ENCODE results near the gene MAPT. TPM values are rescaled to one million over a fixed set of nuclear protein-coding genes. Genes with fewer than 3 reads are reported as not detected.
A peak's percentile ranks its signal among the peaks of the same experiment; 100 is the strongest.

MAPT gene
- total and polyA plus RNA-seq, 2 of the 13 experiments (the other 11 are each of a cell fraction or from before 2014, with no cell fraction given) = 2.1 to 2.8 TPM

- CTCF ChIA-PET (ENCODE audit: low intra/inter-chr PET ratio, low total read pairs) = no interaction called here
- intact Hi-C loops (cut with micrococcal nuclease; ENCODE audit: unreplicated experiment) = loop anchor here (10.0 kb wide), 1 partner anchor 48 kb away; no protein-coding TSS in a partner anchor
- H2AFZ ChIP-seq (ENCODE audit: low read length) = no peak overlapping the region
- TF ChIP-seq TOE1 (CRISPR knock-in tag; IDR thresholded peaks at IDR 0.05) (no peak), TBP (CRISPR knock-in tag; IDR thresholded peaks at IDR 0.05) (no peak), HNRNPLL (IDR thresholded peaks at IDR 0.05; ENCODE audit: low read depth, low read length, poor library complexity, severe bottlenecking) (peak; percentile 5), ZNF605 (CRISPR knock-in tag; IDR thresholded peaks at IDR 0.05) (no peak), FOXA1 (IDR thresholded peaks at IDR 0.05) (no peak), FOXA1 (CRISPR knock-in tag; IDR thresholded peaks at IDR 0.05) (no peak), ZNF687 (CRISPR knock-in tag; IDR thresholded peaks at IDR 0.05) (0 out of 2 replicates have a peak, but pooled peaks have one; percentile 8), TEF (CRISPR knock-in tag; IDR thresholded peaks at IDR 0.05) (no peak), ZNF724P (CRISPR knock-in tag; IDR thresholded peaks at IDR 0.05; ENCODE audit: borderline replicate concordance) (0 out of 2 replicates have a peak, but pooled peaks have one; percentile 25)
- TF ChIP-seq, protein P1, sequence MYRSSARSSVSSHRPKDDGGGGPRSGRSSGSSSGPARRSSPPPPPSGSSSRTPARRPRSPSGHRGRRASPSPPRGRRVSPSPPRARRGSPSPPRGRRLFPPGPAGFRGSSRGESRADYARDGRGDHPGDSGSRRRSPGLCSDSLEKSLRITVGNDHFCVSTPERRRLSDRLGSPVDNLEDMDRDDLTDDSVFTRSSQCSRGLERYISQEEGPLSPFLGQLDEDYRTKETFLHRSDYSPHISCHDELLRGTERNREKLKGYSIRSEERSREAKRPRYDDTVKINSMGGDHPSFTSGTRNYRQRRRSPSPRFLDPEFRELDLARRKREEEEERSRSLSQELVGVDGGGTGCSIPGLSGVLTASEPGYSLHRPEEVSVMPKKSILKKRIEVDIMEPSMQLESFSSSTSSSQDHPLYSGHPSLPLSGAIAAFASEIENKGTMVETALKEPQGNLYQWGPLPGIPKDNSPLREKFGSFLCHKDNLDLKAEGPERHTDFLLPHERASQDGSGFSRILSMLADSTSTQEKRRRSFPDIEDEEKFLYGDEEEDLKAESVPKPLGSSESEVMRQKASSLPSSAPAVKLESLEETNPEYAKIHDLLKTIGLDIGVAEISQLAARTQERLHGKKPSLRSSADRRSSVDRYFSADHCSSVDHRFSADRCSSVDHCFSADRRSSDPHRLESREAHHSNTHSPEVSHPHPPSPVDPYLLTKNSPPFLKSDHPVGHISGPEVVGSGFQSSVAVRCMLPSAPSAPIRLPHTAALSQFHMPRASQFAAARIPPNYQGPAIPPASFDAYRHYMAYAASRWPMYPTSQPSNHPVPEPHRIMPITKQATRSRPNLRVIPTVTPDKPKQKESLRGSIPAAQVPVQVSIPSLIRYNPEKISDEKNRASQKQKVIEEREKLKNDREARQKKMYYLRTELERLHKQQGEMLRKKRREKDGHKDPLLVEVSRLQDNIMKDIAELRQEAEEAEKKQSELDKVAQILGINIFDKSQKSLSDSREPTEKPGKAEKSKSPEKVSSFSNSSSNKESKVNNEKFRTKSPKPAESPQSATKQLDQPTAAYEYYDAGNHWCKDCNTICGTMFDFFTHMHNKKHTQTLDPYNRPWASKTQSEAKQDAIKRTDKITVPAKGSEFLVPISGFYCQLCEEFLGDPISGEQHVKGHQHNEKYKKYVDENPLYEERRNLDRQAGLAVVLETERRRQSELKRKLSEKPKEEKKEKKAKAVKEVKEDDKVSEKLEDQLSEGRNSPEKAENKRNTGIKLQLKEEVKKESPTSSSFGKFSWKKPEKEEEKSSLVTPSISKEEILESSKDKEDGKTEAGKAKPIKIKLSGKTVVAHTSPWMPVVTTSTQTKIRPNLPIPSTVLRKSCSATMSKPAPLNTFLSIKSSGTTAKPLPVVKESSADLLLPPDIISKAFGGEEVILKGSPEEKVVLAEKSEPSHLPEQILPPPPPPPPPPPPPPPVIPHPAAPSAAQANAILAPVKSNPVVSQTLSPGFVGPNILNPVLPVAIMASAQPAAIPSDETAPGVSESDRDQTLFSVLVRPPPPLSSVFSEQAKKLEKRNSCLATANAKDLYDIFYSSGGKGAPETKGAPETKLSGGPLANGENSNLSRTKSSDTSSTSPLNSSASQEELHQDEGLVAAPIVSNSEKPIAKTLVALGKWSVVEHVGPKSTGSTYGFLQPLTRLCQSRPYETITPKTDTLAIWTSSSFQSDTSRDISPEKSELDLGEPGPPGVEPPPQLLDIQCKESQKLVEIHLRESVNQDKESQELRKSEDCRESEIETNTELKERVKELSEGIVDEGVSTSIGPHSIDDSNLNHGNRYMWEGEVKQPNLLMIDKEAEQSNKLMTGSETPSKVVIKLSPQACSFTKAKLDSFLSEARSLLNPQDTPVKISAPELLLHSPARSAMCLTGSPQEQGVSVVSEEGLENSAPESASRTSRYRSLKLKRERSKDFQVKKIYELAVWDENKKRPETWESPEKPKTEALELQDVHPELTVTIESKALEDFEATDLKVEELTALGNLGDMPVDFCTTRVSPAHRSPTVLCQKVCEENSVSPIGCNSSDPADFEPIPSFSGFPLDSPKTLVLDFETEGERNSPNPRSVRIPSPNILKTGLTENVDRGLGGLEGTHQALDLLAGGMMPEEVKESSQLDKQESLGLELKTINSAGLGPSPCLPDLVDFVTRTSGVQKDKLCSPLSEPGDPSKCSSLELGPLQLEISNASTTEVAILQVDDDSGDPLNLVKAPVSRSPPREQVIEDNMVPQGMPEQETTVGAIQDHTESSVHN (CRISPR knock-in tag; IDR thresholded peaks at IDR 0.05) = no peak
These were observed 2.7 kb downstream of the MAPT start for GRCh38 chr17:45896803-45897693.

More at GRCh38 chr17:45896803-45897693, 2.7 kb downstream of the MAPT start:
- Histone ChIP-seq H3K9me3 (ENCODE audit: low read length) (no peaks in the 10 kb centered on the region), H3K4me2 (ENCODE audit: low read depth, low read length) (no peak overlapping the region), H3K27me3 (ENCODE audit: control insufficient read depth in 1 of 2, insufficient read depth in 2 of 2, low read length in 2 of 2) (peaks cover 6 to 46% of the 10 kb centered on the region in 2 experiments), H4K20me1 (ENCODE audit: insufficient read depth, low read length) (no peaks in the 10 kb centered on the region; the same call in 1 of the 2 replicates), H3K27ac (ENCODE audit: extremely low read length, insufficient read depth, low read length) (no peak overlapping the region), H3K9ac (ENCODE audit: insufficient read depth, low read depth, low read length) (no peak overlapping the region), H3K4me1 (ENCODE audit: insufficient read depth, low read length) (peaks cover 29% of the 10 kb centered on the region), H3K79me2 (ENCODE audit: insufficient read depth, low read length) (no peaks in the 10 kb centered on the region), H3K4me3 (replicated peaks in 1 of 3; ENCODE audit: insufficient read depth in 1 of 3, low read depth in 2 of 3, low read length in 3 of 3) (no peak overlapping the region; a peak in 1 of 6 replicates), H3K36me3 (replicated peaks in 1 of 2; ENCODE audit: control insufficient read depth in 1 of 2, insufficient read depth in 2 of 2, low read length in 2 of 2) (no peaks in the 10 kb centered on the region)
- 63% methylated on average over 55 of the region's 67 CpGs for WGBS (ENCODE audit: low lambda C conversion rate)
- FAIRE-seq = no peak
- POLR2A ChIA-PET = no interaction called here
- no TSS peak for BruUV-seq (replicated peaks)
- in situ Hi-C loops (cut with HindIII; ENCODE audit: extremely low pct_ligation_motif_present, low pct_unique_long_range_greater_than_20kb) = no loop called here
- no peak for DNase-seq (ENCODE audit: low spot score)
- ATAC-seq = no peak

Data from HepG2 (cell line).